CD14-positive monocyte (primary cell): ENCODE measurements around the gene CLEC11A. TPM values are rescaled to one million over a fixed set of nuclear protein-coding genes. Genes with fewer than 3 reads are reported as not detected.

Experiments used
- DNase-seq, 3 donors: peaks; one replicate each; pipeline ENCODE4 v3.0.0-alpha.2; 2011 to 2022
- H2AFZ ChIP-seq: 2 replicates; pipeline ENCODE4 v1.6.0; 2012; ENCODE audit warnings: mild to moderate bottlenecking, low read depth, low read length, inconsistent platforms; ENCODE audit not compliant: insufficient read depth, poor library complexity, severe bottlenecking
- H3K27ac ChIP-seq, 2 donors: 1 replicate in 1 of 2; 2 replicates in 1 of 2; pipeline ENCODE4 v1.5.1; 2012 to 2013; ENCODE audit warnings: low read length in 2 of 2, control low read depth in 1 of 2, inconsistent platforms in 1 of 2, low read depth in 1 of 2, mild to moderate bottlenecking in 1 of 2
- H3K27me3 ChIP-seq, 2 donors: one replicate each; pipeline versions ENCODE4 v1.6.0 to v1.6.1; 2011 to 2013; ENCODE audit warnings: low read length in 2 of 2; ENCODE audit not compliant: control insufficient read depth in 2 of 2, insufficient read depth in 2 of 2
- H3K36me3 ChIP-seq, 2 donors: replicated peaks in 1 of 2; 1 replicate in 1 of 2; 2 replicates in 1 of 2; pipeline versions ENCODE4 v1.5.1 to v1.6.1; 2012 to 2013; ENCODE audit warnings: low read length in 2 of 2, control low read depth in 1 of 2, inconsistent platforms in 1 of 2, mild to moderate bottlenecking in 1 of 2; ENCODE audit not compliant: insufficient read depth in 2 of 2, control insufficient read depth in 1 of 2
- H3K4me1 ChIP-seq, 2 donors: 1 replicate in 1 of 2; 2 replicates in 1 of 2; pipeline versions ENCODE4 v1.5.1 to v1.6.1; 2012 to 2013; ENCODE audit warnings: low read length in 2 of 2, control low read depth in 1 of 2, inconsistent platforms in 1 of 2, mild to moderate bottlenecking in 1 of 2, moderate library complexity in 1 of 2; ENCODE audit not compliant: insufficient read depth in 2 of 2, control insufficient read depth in 1 of 2
- H3K4me2 ChIP-seq: replicated peaks from 2 replicates; pipeline ENCODE3; 2012; ENCODE audit warnings: low read length, moderate library complexity, mild to moderate bottlenecking; ENCODE audit not compliant: poor library complexity, severe bottlenecking; ENCODE audit errors: extremely low read depth
- H3K4me3 ChIP-seq, 3 experiments: fragments of 200-600 bp in 1 of 3; sonication (generic) in 1 of 3; replicated peaks in 1 of 3; 1 replicate in 2 of 3; 2 replicates in 1 of 3; pipeline ENCODE4 v1.5.1; 2011 to 2013; ENCODE audit warnings: low read length in 3 of 3, mild to moderate bottlenecking in 3 of 3, control low read depth in 2 of 3, low read depth in 2 of 3, inconsistent platforms in 1 of 3, moderate library complexity in 1 of 3
- H3K79me2 ChIP-seq: 2 replicates; pipeline ENCODE4 v1.6.0; 2012; ENCODE audit warnings: mild to moderate bottlenecking, control low read depth, inconsistent platforms, low read length, moderate library complexity; ENCODE audit not compliant: insufficient read depth
- H3K9ac ChIP-seq: 2 replicates; pipeline ENCODE4 v1.6.0; 2017; ENCODE audit warnings: low read length, mild to moderate bottlenecking; ENCODE audit not compliant: insufficient read depth, poor library complexity, severe bottlenecking
- H3K9me3 ChIP-seq, 2 donors: replicated peaks in 1 of 2; 1 replicate in 1 of 2; 2 replicates in 1 of 2; pipeline versions ENCODE4 v1.5.1 to v1.6.1; 2012 to 2013; ENCODE audit warnings: low read length in 2 of 2, control low read depth in 1 of 2; ENCODE audit not compliant: control insufficient read depth in 1 of 2, insufficient read depth in 1 of 2
- H4K20me1 ChIP-seq: 2 replicates; pipeline ENCODE4 v1.6.0; 2012; ENCODE audit warnings: mild to moderate bottlenecking, low read length, control low read depth, moderate library complexity; ENCODE audit not compliant: insufficient read depth
- H3K27ac Mint-ChIP-seq, 7 donors: one replicate each; pipeline ENCODE4 v1.8.0; 2020; ENCODE audit warnings: mild to moderate bottlenecking in 7 of 7, mixed read lengths in 7 of 7, moderate library complexity in 6 of 7, inconsistent platforms in 2 of 7
- H3K27me3 Mint-ChIP-seq, 3 donors: one replicate each; pipeline ENCODE4 v1.8.0; 2021 to 2022; ENCODE audit warnings: low read depth in 3 of 3, mild to moderate bottlenecking in 3 of 3, mixed read lengths in 3 of 3, moderate library complexity in 3 of 3, inconsistent platforms in 1 of 3
- H3K36me3 Mint-ChIP-seq, 2 donors: one replicate each; pipeline ENCODE4 v1.8.0; 2020; ENCODE audit warnings: mixed read lengths in 2 of 2, inconsistent platforms in 1 of 2, mild to moderate bottlenecking in 1 of 2
- H3K4me1 Mint-ChIP-seq: one replicate; pipeline ENCODE4 v1.8.0; 2020; ENCODE audit warnings: mild to moderate bottlenecking, mixed read lengths
- H3K4me3 Mint-ChIP-seq, 2 donors: one replicate each; pipeline ENCODE4 v1.8.0; 2020; ENCODE audit warnings: mild to moderate bottlenecking in 2 of 2, mixed read lengths in 2 of 2, moderate library complexity in 1 of 2
- H3K9me3 Mint-ChIP-seq, 7 donors: one replicate each; pipeline ENCODE4 v1.8.0; 2020 to 2022; ENCODE audit warnings: mixed read lengths in 7 of 7, mild to moderate bottlenecking in 6 of 7, moderate library complexity in 6 of 7, inconsistent platforms in 2 of 7
- WGBS: methylation state at CpG from one replicate; pipeline ENCODE4 v1.1.5; 2013; ENCODE audit warnings: missing lambda C conversion rate; ENCODE audit not compliant: insufficient coverage; 5-methylcytosine and 5-hydroxymethylcytosine counted together
- intact Hi-C, 2 donors: fragments of 100-400 bp; cut with micrococcal nuclease; formaldehyde crosslinking; loops; one replicate each; pipeline versions ENCODE4 v1.15.0 to v1.15.1; 2023
- polyA plus RNA-seq, 3 donors: library from polyadenylated mRNA; depleted of rRNA in 1 of 3; unstranded in 2 of 3; stranded (reverse) in 1 of 3; fragments of 300-500 nt in 2 of 3; fragments of >200 nt in 1 of 3; fragmentation: Illumina TruSeq in 2 of 3; gene quantifications; 1 replicate in 2 of 3; 2 replicates in 1 of 3; pipeline ENCODE4 v1.2.3, GENCODE V29; 2012 to 2021
- TF ChIP-seq, protein P1 (sequence below): fragments of 200-600 bp; IDR thresholded peaks from one replicate; pipeline ENCODE4 v1.8.0; 2022; ENCODE audit warnings: antibody characterized with exemption, mild to moderate bottlenecking

Gene CLEC11A
- polyA plus RNA-seq, 3 donors: 8.2 to 49.1 (median 12.4) TPM

DNA sequence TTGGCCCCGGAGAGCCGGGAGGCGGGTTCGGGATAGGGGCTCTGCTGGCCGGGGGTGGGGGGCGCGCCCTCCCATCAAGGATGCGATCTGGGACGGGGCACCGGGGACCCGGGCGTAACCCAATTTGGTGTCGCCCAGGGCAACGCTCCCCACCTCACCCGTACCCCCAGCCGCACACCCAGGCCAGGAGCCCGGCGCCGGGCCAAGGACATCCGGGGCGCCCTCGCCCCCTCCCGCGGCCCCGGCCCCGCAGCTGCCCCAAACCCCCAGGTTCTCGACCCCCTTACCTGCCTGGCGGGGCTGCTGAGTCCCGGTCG lies 4.1 kb upstream of the CLEC11A start:
- Mint-ChIP-seq H3K27me3 (peaks cover 45 to 77% (median 57%) of the 10 kb centered on the region in 3 donors), H3K4me1 (peaks cover 26% of the 10 kb centered on the region), H3K27ac (no peak overlapping the region), H3K4me3 (no peak overlapping the region), H3K36me3 (no peaks in the 10 kb centered on the region), H3K9me3 (peaks cover 0 to 9% (median 0%) of the 10 kb centered on the region in 7 donors)
- H2AFZ ChIP-seq: no peak overlapping the region
- 2% methylated on average over 21 of the region's 30 CpGs for WGBS
- H3K4me3 ChIP-seq: no peak overlapping the region
- H3K27ac ChIP-seq: no peak overlapping the region
- intact Hi-C loops: no loop called here
- H3K9me3 ChIP-seq: no peaks in the 10 kb centered on the region
- no peaks in the 10 kb centered on the region for H3K79me2 ChIP-seq
- peak overlapping the region; percentile 49 for H3K4me2 ChIP-seq
- H3K27me3 ChIP-seq: peaks cover 5 to 47% of the 10 kb centered on the region in 2 donors
- H3K36me3 ChIP-seq: no peaks in the 10 kb centered on the region
- H4K20me1 ChIP-seq: no peaks in the 10 kb centered on the region
- peaks cover 20 to 27% of the 10 kb centered on the region in 2 donors for H3K4me1 ChIP-seq
- H3K9ac ChIP-seq: no peak overlapping the region
- no peak for DNase-seq
- TF ChIP-seq, protein P1, sequence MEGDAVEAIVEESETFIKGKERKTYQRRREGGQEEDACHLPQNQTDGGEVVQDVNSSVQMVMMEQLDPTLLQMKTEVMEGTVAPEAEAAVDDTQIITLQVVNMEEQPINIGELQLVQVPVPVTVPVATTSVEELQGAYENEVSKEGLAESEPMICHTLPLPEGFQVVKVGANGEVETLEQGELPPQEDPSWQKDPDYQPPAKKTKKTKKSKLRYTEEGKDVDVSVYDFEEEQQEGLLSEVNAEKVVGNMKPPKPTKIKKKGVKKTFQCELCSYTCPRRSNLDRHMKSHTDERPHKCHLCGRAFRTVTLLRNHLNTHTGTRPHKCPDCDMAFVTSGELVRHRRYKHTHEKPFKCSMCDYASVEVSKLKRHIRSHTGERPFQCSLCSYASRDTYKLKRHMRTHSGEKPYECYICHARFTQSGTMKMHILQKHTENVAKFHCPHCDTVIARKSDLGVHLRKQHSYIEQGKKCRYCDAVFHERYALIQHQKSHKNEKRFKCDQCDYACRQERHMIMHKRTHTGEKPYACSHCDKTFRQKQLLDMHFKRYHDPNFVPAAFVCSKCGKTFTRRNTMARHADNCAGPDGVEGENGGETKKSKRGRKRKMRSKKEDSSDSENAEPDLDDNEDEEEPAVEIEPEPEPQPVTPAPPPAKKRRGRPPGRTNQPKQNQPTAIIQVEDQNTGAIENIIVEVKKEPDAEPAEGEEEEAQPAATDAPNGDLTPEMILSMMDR: no peak

DNA sequence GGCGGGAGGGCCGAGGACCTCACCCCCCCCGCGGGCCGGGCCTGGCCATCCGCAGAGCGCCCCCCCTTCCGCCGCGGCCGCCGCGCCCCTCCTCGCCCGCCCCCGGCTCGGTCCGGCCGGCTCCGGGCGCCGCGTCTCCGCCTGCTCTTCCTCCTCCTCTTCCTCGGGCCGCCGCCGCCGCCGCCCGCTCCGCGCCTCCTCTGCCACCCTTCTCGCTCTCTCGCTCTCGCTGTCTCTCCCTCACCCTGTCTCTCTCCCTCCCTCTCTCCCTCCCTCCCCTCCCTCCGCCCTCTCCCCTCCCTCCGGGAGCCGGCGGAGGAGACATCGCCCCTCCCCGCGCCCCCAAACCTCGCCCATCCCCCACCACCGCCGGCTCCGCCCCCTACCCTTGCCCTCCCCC lies 3.6 kb upstream of the CLEC11A start, which contains the start of gene SHANK1:
Gene SHANK1, minus strand, starts transcription at position 237 of the 400 bp plus-strand sequence. CDS start 2,883 bp downstream, outside the sequence.
- Mint-ChIP-seq H3K9me3 (peaks cover 0 to 11% (median 2%) of the 10 kb centered on the region in 7 donors), H3K4me1 (peaks cover 30% of the 10 kb centered on the region), H3K27me3 (peaks cover 50 to 78% (median 61%) of the 10 kb centered on the region in 3 donors), H3K27ac (peak within 1 kb of the TSS in 1 of 7 donors; percentile 3), H3K4me3 (peak within 1 kb of the TSS; percentile 13 to 77), H3K36me3 (no peaks in the 10 kb centered on the region)
- TF ChIP-seq, protein P1: no peak
- Histone ChIP-seq H3K4me3 (no peak within 1 kb of the TSS), H3K9me3 (no peaks in the 10 kb centered on the region), H3K4me2 (peak within 1 kb of the TSS; percentile 49), H4K20me1 (no peaks in the 10 kb centered on the region), H3K36me3 (no peaks in the 10 kb centered on the region), H3K27me3 (peaks cover 5 to 50% of the 10 kb centered on the region in 2 donors), H2AFZ (no peak within 1 kb of the TSS), H3K27ac (no peak within 1 kb of the TSS), H3K4me1 (peaks cover 22 to 31% of the 10 kb centered on the region in 2 donors), H3K79me2 (no peaks in the 10 kb centered on the region), H3K9ac (no peak within 1 kb of the TSS)
- no peak for DNase-seq
- WGBS: 6% methylated on average over 30 of the region's 47 CpGs
- intact Hi-C loops: no loop called here
